Activated CD4-positive, alpha-beta T cell treated with anti-CD3 and anti-CD28 coated beads, Interleukin-2, amount 50 U/mL, for 4 hours (primary cell): ENCODE data around the gene MAP1B.
"Not testable (repeated sequence)": the region's sequence is repeated elsewhere in the genome, so short reads cannot be mapped to it uniquely, and the experiment has no call there.

ENCODE experiments used
- DNase-seq, 2 experiments: peaks; one replicate each; pipeline ENCODE4 v3.0.0-alpha.2; 2020

The MAP1B gene

DNA sequence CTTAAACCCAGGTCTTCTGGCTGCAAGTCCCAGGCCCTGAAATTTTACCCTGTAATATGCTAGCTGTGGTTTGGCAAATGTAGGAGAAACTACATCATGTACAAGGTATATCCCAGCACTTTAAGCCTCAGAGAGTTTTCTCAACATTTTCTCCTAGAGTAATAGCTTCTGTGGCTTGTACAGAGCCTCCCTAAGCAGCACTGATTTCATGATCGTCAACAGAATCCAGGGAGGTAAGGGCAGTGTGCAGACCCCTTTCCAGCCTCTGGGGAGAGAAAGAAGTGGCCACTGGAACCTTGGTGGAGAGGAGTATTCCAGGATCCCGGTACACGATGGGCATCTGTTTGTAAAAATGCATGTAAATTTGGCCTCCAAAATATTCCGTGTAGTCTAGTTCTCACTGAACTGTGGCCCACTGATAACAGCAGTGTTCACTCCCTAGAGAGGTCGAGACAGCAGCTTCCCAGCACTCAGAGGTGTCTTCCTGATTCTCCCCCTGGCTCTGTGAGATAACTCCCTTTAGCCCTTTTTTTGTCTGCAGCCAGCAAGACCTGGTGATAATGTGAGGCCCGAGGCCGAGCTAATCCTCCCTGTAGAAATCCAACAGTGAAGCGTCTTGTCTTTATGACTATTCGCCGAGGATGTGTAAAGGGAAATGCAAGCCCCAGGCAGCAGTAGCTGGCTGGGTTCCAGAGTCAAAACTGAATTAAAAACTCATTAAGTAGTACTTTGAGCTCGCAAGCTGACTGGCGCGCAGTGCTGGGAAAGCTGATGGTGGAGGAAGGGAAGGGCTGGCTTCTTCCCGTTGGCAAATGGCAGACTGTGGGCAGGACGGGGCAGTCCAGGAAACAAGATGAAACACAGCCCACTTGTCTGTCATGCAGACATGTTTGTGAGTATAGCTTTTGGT, 59.0 kb downstream of the MAP1B start:
- DNase-seq, result no peak

DNA sequence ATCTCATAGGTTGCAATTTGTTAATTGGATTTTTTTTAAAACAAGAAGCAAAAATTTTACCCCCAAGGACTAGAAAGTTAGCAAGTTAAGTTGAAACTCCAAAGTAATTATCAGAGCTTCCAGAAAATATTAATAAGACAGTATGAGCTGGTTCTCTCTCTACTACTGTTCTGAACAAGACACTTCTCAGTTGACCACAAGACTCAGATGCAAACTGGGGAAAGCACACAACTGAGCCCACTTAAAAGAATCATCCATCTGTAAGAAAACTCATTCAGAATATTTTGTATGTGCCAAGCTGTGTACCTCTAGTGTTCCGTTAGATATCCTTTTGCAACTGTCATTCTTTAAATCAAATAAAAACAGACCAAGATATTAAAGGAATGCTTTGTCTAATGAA, 60.0 kb downstream of the MAP1B start:
- DNase-seq, result no peak

- DNase-seq, result no peak
Observed at GRCh38 chr5:72167804-72168203, 60.5 kb downstream of the MAP1B start.

DNA sequence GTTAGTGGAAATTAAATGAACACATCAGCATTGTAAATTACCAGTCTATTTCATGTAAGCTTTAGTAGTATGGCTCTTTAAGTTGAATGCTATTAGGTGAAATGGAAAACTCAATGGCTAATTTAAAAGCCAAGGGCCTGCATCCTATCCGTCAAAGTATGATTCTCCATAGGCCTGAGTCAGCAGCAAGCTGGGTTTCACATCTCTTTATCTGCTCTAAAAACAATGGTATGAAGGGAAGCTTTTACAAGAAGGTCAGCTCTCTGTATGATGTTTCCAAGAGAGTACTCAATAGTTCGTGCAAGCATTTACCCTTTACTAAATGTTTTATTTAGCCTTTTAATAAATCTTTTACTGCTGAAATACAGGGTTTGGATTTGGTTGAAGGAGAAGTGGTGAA, 62.8 kb downstream of the MAP1B start:
- no peak for DNase-seq

GRCh38 chr5:72171181-72171580, 63.9 kb downstream of the MAP1B start:
- not testable (repeated sequence) for DNase-seq

- no peak for DNase-seq
Observed at GRCh38 chr5:72171667-72172066, 64.4 kb downstream of the MAP1B start.

GRCh38 chr5:72172786-72173185, 65.5 kb downstream of the MAP1B start:
- DNase-seq, result no peak

GRCh38 chr5:72177538-72177937, 70.3 kb downstream of the MAP1B start:
- no peak for DNase-seq

DNA sequence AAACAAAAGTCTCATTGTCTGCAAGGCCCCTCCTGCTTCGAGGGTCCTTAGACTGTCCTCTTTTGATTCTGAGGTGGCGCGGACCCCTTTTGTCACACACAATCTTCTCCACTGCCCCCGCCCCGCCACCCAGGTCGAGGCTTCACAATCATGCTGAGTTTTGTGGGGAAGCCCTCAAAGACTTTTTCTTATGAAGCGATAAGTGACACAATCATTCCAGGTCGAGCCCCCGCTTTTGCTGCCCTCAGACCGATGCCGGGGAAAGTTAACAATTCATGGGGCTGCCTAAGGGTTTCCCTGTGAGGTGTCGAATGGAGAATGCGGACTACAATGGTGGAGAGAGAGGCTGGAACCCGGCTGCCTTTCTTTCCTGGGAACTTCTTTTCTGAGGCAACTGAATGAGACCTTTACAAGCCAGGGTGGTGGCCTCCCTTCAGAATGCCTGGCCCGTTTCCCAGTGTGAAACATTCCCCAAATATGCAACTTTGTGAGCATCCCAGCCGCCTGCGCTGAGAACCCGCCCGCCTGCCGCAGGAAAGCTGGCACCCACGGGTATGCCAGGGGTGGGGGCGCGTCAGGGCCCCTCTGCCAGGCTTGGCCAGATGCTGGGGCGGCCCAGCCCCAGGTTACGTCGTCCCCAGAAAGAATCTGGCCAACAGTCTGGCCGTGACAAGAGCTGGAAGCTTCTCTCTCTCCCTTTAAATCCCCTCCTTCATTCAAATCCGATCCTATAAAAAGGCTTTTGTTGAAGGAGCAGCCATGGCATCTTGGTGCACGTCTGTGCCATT, 71.9 kb downstream of the MAP1B start:
- no peak for DNase-seq

- no peak for DNase-seq
Observed at GRCh38 chr5:72179816-72180440, 72.7 kb downstream of the MAP1B start.

DNA sequence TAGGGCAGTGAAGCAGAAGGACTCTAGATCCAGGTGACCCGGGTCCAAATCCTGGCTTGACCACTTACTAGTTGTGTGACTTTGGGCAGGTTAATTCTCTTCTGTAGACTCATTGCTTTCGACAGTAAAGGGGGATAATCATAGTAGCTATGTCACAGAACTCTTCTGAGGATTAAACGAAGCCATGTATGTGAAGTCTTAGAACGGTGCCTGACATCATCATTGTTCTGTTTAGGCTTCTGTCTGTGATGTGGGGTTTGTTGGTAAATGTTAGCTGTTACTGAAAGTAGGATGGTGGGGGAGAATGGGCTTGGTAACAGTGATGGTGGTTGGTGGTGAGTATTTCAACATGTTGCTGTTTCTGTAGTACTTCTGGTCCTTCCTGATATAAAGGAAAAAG, 73.7 kb downstream of the MAP1B start:
- no peak for DNase-seq

- DNase-seq, result no peak
Observed at GRCh38 chr5:72182686-72183085, 75.4 kb downstream of the MAP1B start.

GRCh38 chr5:72183101-72183520, 75.8 kb downstream of the MAP1B start:
- no peak for DNase-seq

DNA sequence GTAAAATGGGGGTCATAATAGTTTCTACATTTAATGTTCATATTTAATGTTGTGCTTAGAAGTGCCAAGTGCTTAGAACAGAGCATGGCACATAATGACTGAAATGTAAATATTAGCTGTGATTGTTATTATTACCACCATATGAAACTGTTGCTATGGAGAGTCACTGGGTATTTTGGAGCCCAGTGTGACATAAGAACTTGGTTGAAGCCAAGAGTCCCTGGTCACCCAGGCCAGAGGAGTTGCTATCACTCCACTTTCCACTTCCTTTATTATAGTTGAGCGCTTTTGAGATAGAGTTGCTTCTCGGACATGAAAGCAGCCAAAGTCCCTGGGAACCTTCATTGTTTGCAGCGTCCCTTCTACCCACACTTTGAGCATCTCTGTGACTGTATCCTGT, 77.1 kb downstream of the MAP1B start:
- no peak for DNase-seq

DNA sequence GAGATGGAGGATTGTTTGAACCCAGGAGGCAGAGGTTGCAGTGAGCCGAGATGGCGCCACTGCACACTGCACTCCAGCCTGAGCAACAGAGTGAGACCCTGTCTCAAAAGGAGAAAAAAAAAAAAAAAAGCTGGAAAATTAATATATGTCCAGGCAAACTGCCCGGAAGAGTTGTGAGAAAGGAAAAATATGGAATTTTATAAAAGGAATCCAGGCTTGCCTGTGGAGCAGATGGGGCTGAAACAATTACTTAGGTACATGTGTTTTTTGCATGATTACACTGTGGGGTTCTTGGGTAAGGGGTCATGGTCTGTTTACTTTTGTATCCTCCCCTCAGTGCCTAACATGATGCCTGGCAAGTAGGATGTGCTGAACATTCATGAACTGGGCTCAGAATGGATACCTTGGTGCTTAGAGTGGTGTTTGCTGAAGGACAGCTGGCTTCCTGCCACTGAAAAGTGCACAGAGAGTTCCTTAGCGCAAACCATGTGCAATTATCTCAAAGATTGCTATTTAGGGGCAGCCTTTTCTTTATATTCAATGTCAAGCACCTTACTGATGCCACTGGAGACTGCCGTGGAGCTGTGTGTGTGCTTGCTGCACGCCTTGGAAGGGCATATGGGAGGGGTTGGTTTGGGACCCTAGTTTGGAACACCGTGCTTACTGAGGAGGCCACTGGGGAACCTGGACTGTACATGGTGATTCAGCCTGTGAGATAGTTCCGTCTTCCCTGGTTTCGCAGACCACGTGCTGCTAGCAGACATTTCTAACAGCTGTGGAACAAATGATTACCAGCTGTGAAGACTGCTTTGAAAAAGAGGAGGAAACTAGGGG, 78.4 kb downstream of the MAP1B start:
- no peak for DNase-seq

DNA sequence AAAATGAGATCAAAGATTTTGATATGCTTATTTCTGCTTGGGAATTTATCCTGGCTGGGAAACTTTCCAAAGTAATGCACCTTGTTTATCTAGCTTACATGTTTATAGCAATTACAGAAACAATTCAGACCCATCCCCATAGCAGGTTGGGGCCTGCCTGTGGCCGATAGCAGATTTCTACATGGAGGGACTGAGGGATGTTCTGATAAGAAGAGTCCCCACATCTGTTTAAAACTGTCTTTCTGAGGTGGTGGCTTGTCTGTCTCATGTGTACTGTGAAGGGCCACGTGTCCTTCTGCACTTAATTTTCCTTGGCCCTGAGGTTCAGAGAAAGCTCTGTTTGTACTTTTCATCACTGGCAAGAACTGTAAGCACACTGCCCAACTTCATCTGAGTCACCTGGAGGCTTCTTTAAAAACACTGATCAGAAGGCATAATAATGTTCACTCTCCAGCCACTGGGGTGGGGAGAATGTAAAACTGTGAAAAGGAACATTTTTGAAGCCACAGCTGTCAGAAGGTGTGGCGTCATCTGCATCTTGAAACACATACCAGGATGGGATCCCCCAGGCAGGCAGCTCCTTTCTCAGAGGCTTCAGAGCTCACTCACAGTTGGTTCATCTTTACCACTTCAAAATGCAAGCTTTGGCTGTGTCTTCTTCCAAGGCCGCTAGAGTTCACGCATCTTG, 80.3 kb downstream of the MAP1B start:
- no peak for DNase-seq

GRCh38 chr5:72188166-72188565, 80.9 kb downstream of the MAP1B start:
- no peak for DNase-seq

DNA sequence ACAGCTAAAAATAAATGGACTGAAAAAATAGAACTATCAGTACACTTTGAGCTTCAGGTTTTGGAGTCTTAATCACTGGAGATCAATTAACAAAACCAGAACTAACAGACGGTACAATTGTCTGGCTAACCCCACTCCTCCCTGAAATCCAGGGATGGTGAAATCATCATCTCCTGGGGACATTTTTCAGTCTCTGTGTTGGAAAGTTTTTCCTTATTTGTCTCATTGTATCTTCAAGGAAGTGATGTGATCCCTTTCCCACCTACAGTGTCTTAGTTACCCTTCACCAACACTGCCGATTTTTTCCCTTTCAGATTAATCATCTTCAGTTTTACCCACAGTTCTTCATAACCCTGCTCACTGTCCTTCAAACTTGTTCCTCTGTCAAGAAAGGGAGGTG, 81.9 kb downstream of the MAP1B start:
- no peak for DNase-seq

DNA sequence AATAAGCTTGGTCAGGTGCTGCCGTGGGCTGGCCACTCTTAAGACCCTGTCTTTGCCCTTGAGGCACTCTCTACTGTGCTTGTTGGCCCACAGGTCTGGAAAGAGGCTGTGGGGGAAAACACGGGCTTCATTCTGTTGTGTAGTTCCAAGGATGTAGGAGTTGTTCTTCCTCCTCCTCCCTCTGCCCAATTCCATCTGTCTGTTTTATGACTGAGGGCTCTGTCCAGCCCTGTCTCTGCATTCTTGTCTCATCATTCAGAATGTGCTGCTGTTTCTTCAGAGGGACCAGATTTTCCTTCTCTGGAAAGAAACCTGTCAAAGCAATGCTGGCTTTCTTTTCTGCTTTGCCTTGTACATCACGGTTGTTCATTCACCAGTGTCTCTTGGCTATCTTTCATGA, 84.1 kb downstream of the MAP1B start:
- no peak for DNase-seq

DNA sequence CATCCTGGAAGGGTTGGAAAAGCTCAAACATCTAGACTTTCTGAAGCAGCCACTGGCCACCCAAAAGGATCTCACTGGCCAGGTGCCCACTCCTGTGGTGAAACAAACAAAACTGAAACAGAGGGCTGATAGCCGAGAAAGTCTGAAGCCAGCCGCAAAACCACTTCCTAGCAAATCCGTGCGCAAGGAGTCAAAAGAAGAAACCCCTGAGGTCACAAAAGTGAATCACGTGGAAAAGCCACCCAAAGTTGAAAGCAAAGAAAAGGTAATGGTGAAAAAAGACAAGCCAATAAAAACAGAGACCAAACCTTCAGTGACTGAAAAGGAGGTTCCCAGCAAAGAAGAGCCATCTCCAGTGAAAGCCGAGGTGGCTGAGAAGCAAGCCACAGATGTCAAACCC, 87.6 kb downstream of the MAP1B start:
- DNase-seq, result no peak

DNA sequence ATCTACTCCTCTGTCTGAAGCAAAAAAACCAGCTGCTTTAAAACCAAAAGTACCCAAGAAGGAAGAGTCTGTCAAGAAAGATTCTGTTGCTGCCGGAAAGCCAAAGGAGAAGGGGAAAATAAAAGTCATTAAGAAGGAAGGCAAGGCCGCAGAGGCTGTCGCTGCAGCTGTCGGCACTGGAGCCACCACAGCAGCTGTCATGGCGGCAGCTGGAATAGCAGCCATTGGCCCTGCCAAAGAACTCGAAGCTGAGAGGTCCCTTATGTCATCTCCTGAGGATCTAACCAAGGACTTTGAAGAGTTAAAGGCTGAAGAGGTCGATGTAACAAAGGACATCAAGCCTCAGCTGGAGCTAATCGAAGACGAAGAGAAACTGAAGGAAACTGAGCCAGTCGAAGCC, 88.3 kb downstream of the MAP1B start:
- DNase-seq, result no peak

- no peak for DNase-seq
Observed at GRCh38 chr5:72197393-72197792, 90.1 kb downstream of the MAP1B start.
